Endothelial cell (in vitro differentiated cells): ENCODE results near the gene GJA4. TPM values are rescaled to one million over a fixed set of nuclear protein-coding genes. Genes with fewer than 3 reads are reported as not detected.

Experiments
- DNase-seq: peaks from one replicate; pipeline ENCODE4 v3.0.0; 2021; ENCODE audit warnings: low spot score
- H3K27ac Mint-ChIP-seq: one replicate; pipeline ENCODE4 v1.8.0; 2021; ENCODE audit warnings: mixed read lengths, inconsistent platforms; ENCODE audit not compliant: unreplicated experiment
- H3K27me3 Mint-ChIP-seq: one replicate; pipeline ENCODE4 v1.8.0; 2021; ENCODE audit warnings: mild to moderate bottlenecking, moderate library complexity, mixed read lengths, inconsistent platforms; ENCODE audit not compliant: unreplicated experiment
- H3K36me3 Mint-ChIP-seq: one replicate; pipeline ENCODE4 v1.8.0; 2021; ENCODE audit warnings: mild to moderate bottlenecking, low read depth, mixed read lengths, inconsistent platforms; ENCODE audit not compliant: unreplicated experiment
- H3K4me1 Mint-ChIP-seq: one replicate; pipeline ENCODE4 v1.8.0; 2021; ENCODE audit warnings: mild to moderate bottlenecking, mixed read lengths, inconsistent platforms; ENCODE audit not compliant: unreplicated experiment
- H3K4me3 Mint-ChIP-seq: one replicate; pipeline ENCODE4 v1.8.0; 2021; ENCODE audit warnings: mild to moderate bottlenecking, mixed read lengths, inconsistent platforms; ENCODE audit not compliant: unreplicated experiment
- H3K9me3 Mint-ChIP-seq: one replicate; pipeline ENCODE4 v1.8.0; 2021; ENCODE audit warnings: mixed read lengths, inconsistent platforms; ENCODE audit not compliant: unreplicated experiment
- total RNA-seq: library from RNA; stranded (reverse); fragmentation: NEBNext Ultra II Directional; extraction: Animal tissue kit (Norgen Biotek cat#: 25700); gene quantifications from one replicate; pipeline ENCODE4 v1.2.1, GENCODE V29; 2021; ENCODE audit not compliant: unreplicated experiment
- TF ChIP-seq, protein P1 (sequence below): fragments of 200-600 bp; sonication (generic); IDR thresholded peaks from one replicate; pipeline ENCODE4 v1.5.0; 2021; ENCODE audit warnings: antibody characterized with exemption; ENCODE audit not compliant: unreplicated experiment

Gene GJA4
- total RNA-seq, 1 donor from 2014 or later: 347 TPM

GRCh38 chr1:34746101-34746500 is 46.7 kb upstream of the GJA4 start:
- no peak overlapping the region for H3K4me3 Mint-ChIP-seq
- H3K9me3 Mint-ChIP-seq: no peaks in the 10 kb centered on the region
- H3K4me1 Mint-ChIP-seq: peaks cover 8% of the 10 kb centered on the region
- H3K27me3 Mint-ChIP-seq: peaks cover 6% of the 10 kb centered on the region
- TF ChIP-seq, protein P1, sequence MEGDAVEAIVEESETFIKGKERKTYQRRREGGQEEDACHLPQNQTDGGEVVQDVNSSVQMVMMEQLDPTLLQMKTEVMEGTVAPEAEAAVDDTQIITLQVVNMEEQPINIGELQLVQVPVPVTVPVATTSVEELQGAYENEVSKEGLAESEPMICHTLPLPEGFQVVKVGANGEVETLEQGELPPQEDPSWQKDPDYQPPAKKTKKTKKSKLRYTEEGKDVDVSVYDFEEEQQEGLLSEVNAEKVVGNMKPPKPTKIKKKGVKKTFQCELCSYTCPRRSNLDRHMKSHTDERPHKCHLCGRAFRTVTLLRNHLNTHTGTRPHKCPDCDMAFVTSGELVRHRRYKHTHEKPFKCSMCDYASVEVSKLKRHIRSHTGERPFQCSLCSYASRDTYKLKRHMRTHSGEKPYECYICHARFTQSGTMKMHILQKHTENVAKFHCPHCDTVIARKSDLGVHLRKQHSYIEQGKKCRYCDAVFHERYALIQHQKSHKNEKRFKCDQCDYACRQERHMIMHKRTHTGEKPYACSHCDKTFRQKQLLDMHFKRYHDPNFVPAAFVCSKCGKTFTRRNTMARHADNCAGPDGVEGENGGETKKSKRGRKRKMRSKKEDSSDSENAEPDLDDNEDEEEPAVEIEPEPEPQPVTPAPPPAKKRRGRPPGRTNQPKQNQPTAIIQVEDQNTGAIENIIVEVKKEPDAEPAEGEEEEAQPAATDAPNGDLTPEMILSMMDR: no peak
- H3K27ac Mint-ChIP-seq: no peak overlapping the region
- no peak for DNase-seq
- H3K36me3 Mint-ChIP-seq: no peaks in the 10 kb centered on the region

DNA sequence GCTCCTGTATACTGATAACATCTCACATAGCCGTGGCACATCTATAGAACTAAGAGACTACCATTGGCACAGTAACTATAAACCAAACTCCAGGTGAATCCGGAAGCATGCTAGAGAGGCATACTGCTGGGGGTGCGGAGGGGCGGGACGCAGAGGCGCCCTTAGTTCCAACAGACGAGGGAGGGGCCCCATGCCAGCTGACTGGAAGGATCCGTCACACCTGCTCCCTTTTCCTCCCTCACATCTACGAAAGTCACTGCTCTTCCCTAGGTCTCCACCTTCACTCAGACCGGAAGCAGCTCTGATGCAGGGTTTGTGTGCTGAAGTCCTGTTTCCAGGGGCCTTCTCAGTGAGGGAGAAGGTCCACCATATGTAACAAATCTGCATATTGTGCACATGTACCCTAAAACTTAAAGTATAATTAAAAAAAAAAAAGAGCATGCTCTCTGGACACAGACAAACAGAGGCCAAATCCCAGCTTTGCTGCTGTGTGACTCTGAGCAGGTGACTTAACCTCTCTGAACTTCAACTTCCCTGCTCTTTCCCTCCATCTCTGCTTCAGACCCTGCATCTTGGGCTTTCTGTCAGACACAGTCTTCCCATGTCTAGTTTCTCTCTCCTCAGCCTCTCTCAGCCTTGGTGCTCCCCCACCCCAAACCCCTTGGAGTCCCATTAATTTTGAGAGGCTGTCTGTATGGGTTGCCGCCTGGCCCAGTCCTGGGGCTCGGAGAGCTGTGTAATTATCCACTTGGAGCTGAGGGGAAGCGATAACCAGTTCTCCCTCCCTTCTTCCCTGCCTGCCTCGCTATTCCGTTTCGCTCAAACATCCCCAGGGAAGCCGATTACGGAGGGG is 45.8 kb upstream of the GJA4 start:
- DNase-seq: no peak
- H3K4me3 Mint-ChIP-seq: no peak overlapping the region
- TF ChIP-seq, protein P1: no peak
- no peak overlapping the region for H3K27ac Mint-ChIP-seq
- peaks cover 6% of the 10 kb centered on the region for H3K27me3 Mint-ChIP-seq
- H3K9me3 Mint-ChIP-seq: no peaks in the 10 kb centered on the region
- H3K4me1 Mint-ChIP-seq: peaks cover 8% of the 10 kb centered on the region
- H3K36me3 Mint-ChIP-seq: no peaks in the 10 kb centered on the region

DNA sequence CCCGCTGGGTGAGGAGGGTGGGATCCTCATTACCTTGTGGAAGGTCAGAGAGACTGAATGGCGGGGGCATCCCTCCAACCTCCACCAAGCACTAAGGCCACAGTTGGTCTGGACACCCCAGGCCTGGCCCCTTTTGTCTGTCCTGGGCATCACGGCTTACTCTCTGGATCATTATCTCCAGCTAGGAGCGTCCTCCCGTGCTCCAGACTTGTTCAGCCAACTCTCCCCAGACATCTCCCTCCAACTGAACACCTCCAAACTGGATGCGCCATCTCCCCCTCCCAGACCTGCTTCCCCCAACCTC is 45.2 kb upstream of the GJA4 start:
- Mint-ChIP-seq H3K36me3 (no peaks in the 10 kb centered on the region), H3K27me3 (peaks cover 6% of the 10 kb centered on the region), H3K4me1 (peaks cover 8% of the 10 kb centered on the region), H3K9me3 (no peaks in the 10 kb centered on the region), H3K4me3 (no peak overlapping the region), H3K27ac (no peak overlapping the region)
- TF ChIP-seq, protein P1: no peak
- no peak for DNase-seq

DNA sequence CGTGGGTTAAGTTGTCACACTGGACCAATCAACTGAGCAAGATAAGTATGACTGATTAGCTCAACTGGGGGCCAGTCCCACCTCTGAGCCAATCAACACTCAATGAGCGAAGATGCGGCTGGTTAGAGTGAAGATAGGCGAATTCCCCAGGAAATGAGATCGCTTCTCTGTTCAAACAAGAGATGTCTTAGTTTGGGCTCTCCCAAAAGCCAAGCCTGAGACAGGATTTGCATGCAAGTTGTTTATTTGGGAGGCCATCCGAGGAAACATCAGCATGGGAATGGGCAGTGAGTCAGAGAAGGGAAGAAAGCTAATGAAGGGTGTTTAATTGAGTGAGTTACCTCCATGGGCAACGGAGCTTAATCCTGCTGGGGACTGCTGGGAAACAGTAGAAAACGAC is 42.8 kb upstream of the GJA4 start:
- Mint-ChIP-seq H3K4me3 (no peak overlapping the region), H3K36me3 (no peaks in the 10 kb centered on the region)

DNA sequence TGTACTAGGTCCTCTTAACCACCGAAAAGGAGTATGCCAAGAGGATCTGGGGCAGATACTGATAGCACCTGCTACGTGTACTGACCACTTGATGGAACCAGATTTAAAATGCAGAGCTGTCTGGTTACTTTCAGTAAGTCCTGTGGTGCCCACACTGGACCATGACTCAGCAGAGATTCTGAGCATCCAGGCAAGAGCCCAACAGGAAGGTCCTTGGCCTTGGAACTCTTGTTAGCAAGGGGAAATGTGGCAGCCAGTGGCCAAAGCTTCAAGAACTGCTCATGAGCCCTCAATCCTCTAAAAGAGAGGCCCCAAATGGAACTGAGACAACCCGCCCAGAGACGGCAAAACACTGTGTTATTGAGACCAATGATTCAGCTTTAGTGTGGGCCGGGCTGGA is 42.2 kb upstream of the GJA4 start:
- H3K27ac Mint-ChIP-seq: no peak overlapping the region
- no peaks in the 10 kb centered on the region for H3K36me3 Mint-ChIP-seq
- peaks cover 6% of the 10 kb centered on the region for H3K27me3 Mint-ChIP-seq
- H3K4me3 Mint-ChIP-seq: no peak overlapping the region
- peaks cover 8% of the 10 kb centered on the region for H3K4me1 Mint-ChIP-seq
- TF ChIP-seq, protein P1: no peak
- H3K9me3 Mint-ChIP-seq: no peaks in the 10 kb centered on the region
- DNase-seq: no peak

More for the DNA sequence above, 42.8 kb upstream of the GJA4 start:
- Mint-ChIP-seq H3K4me1 (peaks cover 8% of the 10 kb centered on the region), H3K27me3 (peaks cover 6% of the 10 kb centered on the region), H3K9me3 (no peaks in the 10 kb centered on the region), H3K27ac (no peak overlapping the region)
- TF ChIP-seq, protein P1: no peak
- no peak for DNase-seq
